Measurements from ENCODE around the gene SENP7.
"Not testable (repeated sequence)": the region's sequence is repeated elsewhere in the genome, so short reads cannot be mapped to it uniquely, and the experiment has no call there.

SENP7 gene

DNA sequence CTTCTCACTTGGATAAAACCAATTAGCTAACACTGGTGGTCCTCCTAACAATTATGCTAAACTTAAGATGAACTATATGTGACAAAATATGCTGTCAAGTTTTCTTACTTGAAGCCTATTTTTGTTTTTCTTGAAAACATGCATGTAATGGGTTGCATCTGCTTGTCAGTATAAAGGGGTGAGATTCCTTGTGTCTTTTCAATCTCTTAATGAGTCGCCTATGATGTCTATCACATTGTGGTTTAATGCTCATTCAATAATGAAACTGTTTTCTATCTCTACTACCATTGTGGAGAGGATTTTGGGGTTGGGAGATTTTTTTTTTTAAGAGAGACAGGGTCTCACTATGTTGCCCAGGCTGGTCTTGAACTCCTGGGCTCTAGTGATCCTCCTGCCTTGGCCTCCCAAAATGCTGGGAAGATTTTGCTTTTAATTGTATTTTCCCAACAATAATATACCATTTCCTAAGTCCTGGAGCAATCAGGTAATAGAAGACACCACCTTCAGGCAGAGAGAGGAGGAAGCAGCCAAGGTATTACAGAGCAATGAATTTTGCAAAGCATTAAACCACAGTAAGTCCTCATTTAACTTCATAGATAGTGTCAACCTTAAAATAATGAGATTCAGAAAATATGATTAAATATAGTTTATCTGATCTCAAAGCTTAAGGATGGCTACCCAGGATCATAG, 31.3 kb upstream of the SENP7 start:
- TF ChIP-seq, protein P1, sequence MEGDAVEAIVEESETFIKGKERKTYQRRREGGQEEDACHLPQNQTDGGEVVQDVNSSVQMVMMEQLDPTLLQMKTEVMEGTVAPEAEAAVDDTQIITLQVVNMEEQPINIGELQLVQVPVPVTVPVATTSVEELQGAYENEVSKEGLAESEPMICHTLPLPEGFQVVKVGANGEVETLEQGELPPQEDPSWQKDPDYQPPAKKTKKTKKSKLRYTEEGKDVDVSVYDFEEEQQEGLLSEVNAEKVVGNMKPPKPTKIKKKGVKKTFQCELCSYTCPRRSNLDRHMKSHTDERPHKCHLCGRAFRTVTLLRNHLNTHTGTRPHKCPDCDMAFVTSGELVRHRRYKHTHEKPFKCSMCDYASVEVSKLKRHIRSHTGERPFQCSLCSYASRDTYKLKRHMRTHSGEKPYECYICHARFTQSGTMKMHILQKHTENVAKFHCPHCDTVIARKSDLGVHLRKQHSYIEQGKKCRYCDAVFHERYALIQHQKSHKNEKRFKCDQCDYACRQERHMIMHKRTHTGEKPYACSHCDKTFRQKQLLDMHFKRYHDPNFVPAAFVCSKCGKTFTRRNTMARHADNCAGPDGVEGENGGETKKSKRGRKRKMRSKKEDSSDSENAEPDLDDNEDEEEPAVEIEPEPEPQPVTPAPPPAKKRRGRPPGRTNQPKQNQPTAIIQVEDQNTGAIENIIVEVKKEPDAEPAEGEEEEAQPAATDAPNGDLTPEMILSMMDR (IDR thresholded peaks at IDR 0.05; ENCODE audit: low read depth, low read length, missing control alignments), result no peak
- H3K4me3 ChIP-seq (replicated peaks; ENCODE audit: low read depth, low read length), result no peak overlapping the region
- no peak for DNase-seq (ENCODE audit: extremely low read depth, low read depth)

DNA sequence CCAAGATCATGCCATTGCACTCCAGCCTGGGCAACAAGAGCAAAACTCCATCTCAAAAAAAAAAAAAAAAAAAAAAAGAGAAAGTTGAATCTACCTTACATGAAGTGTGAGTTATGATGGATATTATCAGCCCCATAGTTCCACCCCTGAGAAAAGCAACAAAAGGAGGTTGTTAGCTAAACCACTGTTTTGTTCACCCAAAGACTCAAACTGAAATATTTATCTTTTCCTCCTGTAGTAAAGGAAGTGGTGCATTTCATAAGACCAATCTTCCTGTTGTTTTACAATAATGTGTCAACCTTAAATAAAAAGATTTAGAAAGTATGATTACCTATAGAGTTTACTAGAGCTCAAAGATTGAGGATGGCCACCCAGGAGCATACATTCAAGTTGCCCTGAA, 29.9 kb upstream of the SENP7 start:
- H3K4me3 ChIP-seq (replicated peaks; ENCODE audit: low read depth, low read length), result no peak overlapping the region
- DNase-seq (ENCODE audit: extremely low read depth, low read depth), result no peak
- TF ChIP-seq, protein P1 (IDR thresholded peaks at IDR 0.05; ENCODE audit: low read depth, low read length, missing control alignments), result no peak

DNA sequence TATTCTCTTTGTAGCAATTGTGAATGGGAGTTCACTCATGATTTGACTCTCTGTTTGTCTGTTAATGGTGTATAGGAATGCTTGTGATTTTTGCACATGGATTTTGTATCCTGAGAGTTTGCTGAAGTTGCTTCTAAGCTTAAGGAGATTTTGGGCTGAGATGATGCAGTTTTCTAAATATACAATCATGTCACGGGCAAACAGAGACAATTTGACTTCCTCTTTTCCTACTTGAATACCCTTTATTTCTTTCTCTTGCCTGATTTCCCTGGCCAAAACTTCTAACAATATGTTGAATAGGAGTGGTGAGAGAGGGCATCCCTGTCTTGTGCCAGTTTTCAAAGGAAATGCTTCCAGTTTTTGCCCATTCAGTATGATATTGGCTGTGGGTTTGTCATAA, 23.9 kb upstream of the SENP7 start:
- H3K4me3 ChIP-seq (replicated peaks; ENCODE audit: low read depth, low read length); DNase-seq (ENCODE audit: extremely low read depth, low read depth): not testable (repeated sequence)

DNA sequence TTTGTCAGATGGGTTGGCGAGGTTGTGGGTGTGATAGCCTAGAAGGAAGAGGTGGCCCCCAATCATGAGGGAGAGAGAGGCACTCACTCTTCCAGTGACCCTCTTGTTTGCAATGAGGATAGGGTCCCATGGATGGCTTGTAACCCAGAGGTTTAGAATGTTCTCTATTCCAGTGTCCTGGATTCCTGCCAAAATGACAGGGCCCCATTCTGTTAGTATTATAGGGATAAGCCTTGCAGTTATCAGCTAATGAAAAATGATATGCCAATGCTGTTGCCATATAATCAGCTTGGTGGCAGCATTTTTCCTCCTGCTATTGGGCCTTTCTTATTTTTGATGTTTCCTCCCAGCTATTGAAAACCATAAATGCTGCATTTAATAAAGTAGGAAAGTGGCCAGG, 23.3 kb upstream of the SENP7 start:
- TF ChIP-seq, protein P1 (IDR thresholded peaks at IDR 0.05; ENCODE audit: low read depth, low read length, missing control alignments), result no peak
- no peak overlapping the region for H3K4me3 ChIP-seq (replicated peaks; ENCODE audit: low read depth, low read length)
- no peak for DNase-seq (ENCODE audit: extremely low read depth, low read depth)

DNA sequence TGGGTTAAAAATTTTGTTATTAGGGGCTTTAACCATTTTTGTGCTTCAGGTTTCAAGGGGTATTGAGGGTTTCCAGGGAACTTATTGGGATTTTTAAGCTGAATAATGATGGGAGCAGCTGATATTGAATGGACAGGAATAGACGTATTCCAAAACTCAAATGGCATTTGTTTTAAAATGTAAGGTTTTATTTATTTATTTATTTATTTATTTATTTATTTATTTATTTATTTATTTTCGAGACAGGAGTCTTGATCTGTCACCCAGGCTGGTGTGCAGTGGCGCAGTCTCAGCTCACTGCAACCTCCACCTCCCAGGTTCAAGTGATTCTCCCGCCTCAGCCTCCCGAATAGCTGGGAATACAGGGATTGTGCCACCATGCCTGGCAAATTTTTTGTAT, 22.2 kb upstream of the SENP7 start:
- no peak overlapping the region for H3K4me3 ChIP-seq (replicated peaks; ENCODE audit: low read depth, low read length)
- no peak for DNase-seq (ENCODE audit: extremely low read depth, low read depth)
- TF ChIP-seq, protein P1 (IDR thresholded peaks at IDR 0.05; ENCODE audit: low read depth, low read length, missing control alignments), result no peak

DNA sequence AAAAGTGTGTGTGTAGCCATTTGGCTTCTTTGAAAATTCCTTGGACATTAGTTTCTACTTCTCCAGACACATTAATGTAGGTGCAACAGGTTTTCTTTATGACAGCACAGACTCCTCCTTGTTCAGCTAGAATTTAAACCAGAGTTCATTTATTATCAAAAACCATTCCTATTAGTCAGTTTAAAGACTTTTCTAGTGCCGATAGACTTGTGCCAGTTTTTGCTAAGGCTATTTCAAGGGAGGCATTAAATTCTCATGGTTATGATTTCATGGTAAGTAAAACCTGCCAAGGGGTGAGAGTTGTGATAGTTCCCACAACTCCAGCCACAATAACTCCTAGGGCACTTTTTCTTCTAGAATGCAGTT, 20.6 kb upstream of the SENP7 start:
- TF ChIP-seq, protein P1 (IDR thresholded peaks at IDR 0.05; ENCODE audit: low read depth, low read length, missing control alignments), result no peak
- no peak overlapping the region for H3K4me3 ChIP-seq (replicated peaks; ENCODE audit: low read depth, low read length)
- no peak for DNase-seq (ENCODE audit: extremely low read depth, low read depth)

DNA sequence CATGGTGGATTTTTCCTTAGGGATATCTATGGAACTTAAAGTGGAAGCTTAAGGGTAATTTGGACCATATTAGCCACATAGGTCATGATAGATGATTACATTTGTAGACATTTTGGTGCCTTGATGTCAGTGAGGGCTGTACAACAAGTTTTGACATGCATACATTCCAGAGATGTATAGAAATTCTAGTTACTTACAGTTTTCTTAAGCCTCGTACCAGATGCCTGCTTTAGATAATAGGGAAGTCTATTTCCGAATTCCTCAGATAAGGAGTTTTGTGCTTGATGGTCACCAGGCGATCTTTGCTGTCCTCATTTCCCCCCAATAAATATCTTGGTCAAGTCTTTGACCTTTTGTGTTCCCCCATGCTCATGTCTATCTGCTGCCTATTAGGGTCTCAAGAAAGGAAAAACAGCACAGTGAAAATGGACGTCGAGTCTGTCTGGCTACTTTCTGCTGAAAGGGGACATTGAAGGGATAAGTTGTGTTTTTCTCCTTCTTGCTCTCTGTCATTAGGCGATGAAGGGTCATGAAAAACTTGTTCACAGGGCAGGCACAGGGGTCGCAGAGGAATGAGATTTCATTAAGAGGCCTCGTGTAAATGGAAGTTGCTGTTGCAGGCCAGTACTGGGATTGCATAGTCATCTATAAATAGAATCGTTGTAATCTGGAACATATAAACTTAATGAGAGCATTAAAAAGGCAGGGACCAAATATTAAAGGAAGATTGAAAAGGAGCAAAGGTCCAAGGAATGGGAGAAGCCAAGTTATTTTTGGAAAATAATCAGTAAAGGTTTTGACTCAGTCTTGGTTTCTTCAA, 20.0 kb upstream of the SENP7 start:
- no peak overlapping the region for H3K4me3 ChIP-seq (replicated peaks; ENCODE audit: low read depth, low read length)
- DNase-seq (ENCODE audit: extremely low read depth, low read depth), result no peak
- TF ChIP-seq, protein P1 (IDR thresholded peaks at IDR 0.05; ENCODE audit: low read depth, low read length, missing control alignments), result no peak

Measured in HFF-Myc (cell line).